Measurements from ENCODE around the gene LMBR1L. TPM values are rescaled to one million over a fixed set of nuclear protein-coding genes. Genes with fewer than 3 reads are reported as not detected.

LMBR1L gene
- total and polyA plus RNA-seq, 2 of the 13 experiments (the other 11 are each of a cell fraction or from before 2014, with no cell fraction given): 12.2 to 65.9 TPM

- TF ChIP-seq ZMAT5 (CRISPR knock-in tag; IDR thresholded peaks at IDR 0.05; ENCODE audit: borderline replicate concordance, low read depth) (no peak), ZNF12 (CRISPR knock-in tag; IDR thresholded peaks at IDR 0.05) (0 out of 2 replicates have a peak, but pooled peaks have one; percentile 35), ZBTB42 (CRISPR knock-in tag; IDR thresholded peaks at IDR 0.05) (peak; percentile 55), ZUFSP (CRISPR knock-in tag; IDR thresholded peaks at IDR 0.05; ENCODE audit: borderline replicate concordance) (no peak), FOXO4 (CRISPR knock-in tag; conservative IDR thresholded peaks at IDR 0.05) (no peak), GTF2F1 (IDR thresholded peaks at IDR 0.05; ENCODE audit: low read length) (no peak), ZNF569 (CRISPR knock-in tag; IDR thresholded peaks at IDR 0.05; ENCODE audit: borderline replicate concordance) (no peak), ZNF792 (CRISPR knock-in tag; IDR thresholded peaks at IDR 0.05) (peak; percentile 24), ZNF770 (CRISPR knock-in tag; IDR thresholded peaks at IDR 0.05) (no peak), ZNF33B (CRISPR knock-in tag; IDR thresholded peaks at IDR 0.05) (no peak; the same call in 1 of the 2 replicates), MZF1 (CRISPR knock-in tag; IDR thresholded peaks at IDR 0.05; ENCODE audit: borderline replicate concordance) (no peak), PLSCR1 (CRISPR knock-in tag; IDR thresholded peaks at IDR 0.05; ENCODE audit: borderline replicate concordance) (no peak), DMAP1 (CRISPR knock-in tag; IDR thresholded peaks at IDR 0.05) (no peak), ADNP (CRISPR knock-in tag; IDR thresholded peaks at IDR 0.05) (no peak), RFX3 (CRISPR knock-in tag; IDR thresholded peaks at IDR 0.05) (no peak), PAWR (CRISPR knock-in tag; IDR thresholded peaks at IDR 0.05; ENCODE audit: borderline replicate concordance) (no peak), ZIK1 (CRISPR knock-in tag; IDR thresholded peaks at IDR 0.05; ENCODE audit: borderline replicate concordance, low read depth) (peak; percentile 69; the same call in 1 of the 2 replicates), ZGPAT (CRISPR knock-in tag; IDR thresholded peaks at IDR 0.05) (no peak), ZFAT (CRISPR knock-in tag; conservative IDR thresholded peaks at IDR 0.05) (no peak), EP300 (IDR thresholded peaks at IDR 0.05; ENCODE audit: low read depth in 2 of 2, low read length in 2 of 2) (no peak), EP300 (CRISPR knock-in tag; IDR thresholded peaks at IDR 0.05; ENCODE audit: borderline replicate concordance) (no peak), ZNF333 (CRISPR knock-in tag; IDR thresholded peaks at IDR 0.05; ENCODE audit: borderline replicate concordance) (0 out of 2 replicates have a peak, but pooled peaks have one; percentile 54)
Measured at GRCh38 chr12:49131051-49131893, 20.6 kb upstream of the LMBR1L start, which contains the start of gene TUBA1B (continued).
